B cell (primary cell): ENCODE data around the gene BICDL1. TPM values are rescaled to one million over a fixed set of nuclear protein-coding genes. Genes with fewer than 3 reads are reported as not detected.

Experiments used
- ATAC-seq: fragments of 200-7000 bp; cut with Tn5 transposase; one replicate; pipeline ENCODE4 v1.10.0; 2021; ENCODE audit warnings: low read depth, mild to moderate bottlenecking, moderate number of reproducible peaks, moderate library complexity
- CTCF ChIA-PET: fragments of 350-600 bp; sonication (Branson Sonifier 250); formaldehyde crosslinking; loops from one replicate; lab custom pipeline; 2021; ENCODE audit warnings: antibody characterized with exemption, inconsistent platforms; lab: Charles Lee
- POLR2A ChIA-PET: fragments of 350-600 bp; sonication (Branson Sonifier 250); formaldehyde crosslinking; loops from one replicate; lab custom pipeline; 2021; ENCODE audit warnings: antibody characterized with exemption; lab: Charles Lee
- DNase-seq: peaks from one replicate; pipeline ENCODE4 v3.0.0; 2013
- H2AFZ ChIP-seq: 2 replicates; pipeline ENCODE4 v1.6.1; 2012; ENCODE audit warnings: mild to moderate bottlenecking, low read depth, low read length; ENCODE audit not compliant: insufficient read depth, poor library complexity, severe bottlenecking
- H3K27ac ChIP-seq, 2 donors: 1 replicate in 1 of 2; 2 replicates in 1 of 2; pipeline ENCODE4 v1.5.1; 2012 to 2013; ENCODE audit warnings: low read length in 2 of 2, mild to moderate bottlenecking in 2 of 2, moderate library complexity in 1 of 2
- H3K27me3 ChIP-seq, 4 experiments: fragments of 200-600 bp in 1 of 4; sonication (generic) in 1 of 4; replicated peaks in 1 of 4; 1 replicate in 2 of 4; 2 replicates in 2 of 4; pipeline versions ENCODE4 v1.6.1 to v1.7.0; 2013 to 2016; ENCODE audit warnings: low read length in 3 of 4, mild to moderate bottlenecking in 2 of 4, mixed read lengths in 1 of 4, moderate library complexity in 1 of 4; ENCODE audit not compliant: insufficient read depth in 4 of 4, control insufficient read depth in 3 of 4; ENCODE audit errors: control extremely low read depth in 1 of 4
- H3K36me3 ChIP-seq, 2 experiments: replicated peaks in 1 of 2; 1 replicate in 1 of 2; 2 replicates in 1 of 2; pipeline versions ENCODE4 v1.6.1 to v1.7.1; 2013; ENCODE audit warnings: low read length in 1 of 2; ENCODE audit not compliant: insufficient read depth in 2 of 2, control insufficient read depth in 1 of 2; ENCODE audit errors: control extremely low read depth in 1 of 2, extremely low read depth in 1 of 2
- H3K4me1 ChIP-seq, 2 donors: fragments of 200-600 bp in 1 of 2; sonication (generic) in 1 of 2; 1 replicate in 1 of 2; 2 replicates in 1 of 2; pipeline versions ENCODE4 v1.5.1 to v1.6.1; 2013 to 2017; ENCODE audit warnings: low read length in 2 of 2; ENCODE audit not compliant: control insufficient read depth in 2 of 2, insufficient read depth in 2 of 2
- H3K4me2 ChIP-seq: replicated peaks from 2 replicates; pipeline ENCODE3; 2012; ENCODE audit warnings: mild to moderate bottlenecking, low read depth, low read length; ENCODE audit not compliant: poor library complexity, severe bottlenecking
- H3K4me3 ChIP-seq, 5 experiments: fragments of 200-600 bp in 1 of 5; sonication (generic) in 1 of 5; 1 replicate in 3 of 5; 2 replicates in 2 of 5; pipeline versions ENCODE4 v1.5.1 to v1.7.0; 2011 to 2016; ENCODE audit warnings: low read length in 4 of 5, mild to moderate bottlenecking in 4 of 5, low read depth in 2 of 5, control low read depth in 1 of 5, moderate library complexity in 1 of 5; ENCODE audit not compliant: insufficient read depth in 1 of 5; ENCODE audit errors: control extremely low read depth in 1 of 5, extremely low read depth in 1 of 5
- H3K79me2 ChIP-seq: fragments of 200-600 bp; sonication (generic); one replicate; pipeline ENCODE4 v1.6.0; 2016; ENCODE audit warnings: low read length; ENCODE audit not compliant: control insufficient read depth, insufficient read depth
- H3K9ac ChIP-seq: fragments of 200-600 bp; sonication (generic); 2 replicates; pipeline ENCODE4 v1.6.1; 2017; ENCODE audit warnings: mild to moderate bottlenecking, low read length, moderate library complexity
- H3K9me3 ChIP-seq, 3 donors: one replicate each; pipeline versions ENCODE4 v1.6.1 to v1.7.1; 2013; ENCODE audit warnings: low read length in 2 of 3; ENCODE audit not compliant: control insufficient read depth in 2 of 3, insufficient read depth in 1 of 3; ENCODE audit errors: control extremely low read depth in 1 of 3
- H4K20me1 ChIP-seq: 2 replicates; pipeline ENCODE4 v1.6.0; 2012; ENCODE audit warnings: mild to moderate bottlenecking, low read length; ENCODE audit not compliant: insufficient read depth, control insufficient read depth, poor library complexity, severe bottlenecking
- H3K27ac Mint-ChIP-seq: one replicate; pipeline ENCODE4 v1.8.0; 2021; ENCODE audit warnings: mixed read lengths
- H3K27me3 Mint-ChIP-seq: one replicate; pipeline ENCODE4 v1.8.0; 2021; ENCODE audit warnings: mixed read lengths
- H3K4me1 Mint-ChIP-seq: one replicate; pipeline ENCODE4 v1.8.0; 2021; ENCODE audit warnings: mixed read lengths
- H3K4me3 Mint-ChIP-seq: one replicate; pipeline ENCODE4 v1.8.0; 2021; ENCODE audit warnings: mixed read lengths
- H3K9me3 Mint-ChIP-seq: one replicate; pipeline ENCODE4 v1.8.0; 2022; ENCODE audit warnings: mixed read lengths; ENCODE audit not compliant: insufficient read depth
- EZH2 ChIP-seq: IDR thresholded peaks from 2 replicates; pipeline ENCODE4 v1.6.1; 2012; ENCODE audit warnings: borderline replicate concordance, low read depth, mild to moderate bottlenecking, moderate library complexity, low read length; ENCODE audit not compliant: insufficient read depth, poor library complexity, severe bottlenecking
- WGBS: methylation state at CpG from one replicate; pipeline ENCODE4 v1.1.5; 2013; ENCODE audit warnings: missing lambda C conversion rate; ENCODE audit not compliant: insufficient coverage; 5-methylcytosine and 5-hydroxymethylcytosine counted together
- intact Hi-C: fragments of 100-400 bp; cut with micrococcal nuclease; formaldehyde crosslinking; loops from one replicate; pipeline ENCODE4 v1.10.0; 2022
- polyA plus RNA-seq: library from polyadenylated mRNA; depleted of rRNA; stranded (reverse); fragments of >200 nt; gene quantifications from 2 replicates; pipeline ENCODE4 v1.2.3, GENCODE V29; 2012
- total RNA-seq, 2 donors: library from RNA; stranded (reverse); fragments of 120-200 nt in 1 of 2; gene quantifications; 1 replicate in 1 of 2; 2 replicates in 1 of 2; pipeline versions ENCODE4 v1.2.3 to v1.2.4, GENCODE V29; 2013 to 2022
- TF ChIP-seq, protein P1 (sequence below): fragments of 200-600 bp; IDR thresholded peaks from one replicate; pipeline ENCODE4 v1.8.0; 2022; ENCODE audit warnings: antibody characterized with exemption, mild to moderate bottlenecking

Gene BICDL1
- total and polyA plus RNA-seq, 2 donors (not counting 1 experiment from before 2014, with no cell fraction given), result 15.6 to 41.5 TPM

DNA sequence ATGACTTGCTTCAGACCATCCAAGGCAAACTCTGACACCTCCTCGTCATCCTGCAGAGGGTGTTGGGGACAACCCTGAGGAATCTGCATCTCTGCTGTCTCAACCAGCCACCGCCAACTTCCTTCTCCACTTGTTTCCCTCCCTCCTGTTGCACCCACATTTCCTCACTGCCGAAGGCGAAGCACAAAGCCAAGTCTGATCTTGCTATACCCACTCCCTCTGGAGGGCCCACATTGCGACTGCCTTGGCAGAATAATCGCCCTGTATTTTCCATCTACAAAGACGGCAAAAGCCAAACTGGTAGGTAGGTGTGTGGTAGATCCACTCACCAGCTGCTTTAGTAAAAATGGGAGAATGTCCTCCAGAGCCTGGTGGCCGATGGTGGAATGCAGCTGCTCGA lies 149.3 kb downstream of the BICDL1 start:
- no peak for TF ChIP-seq EZH2
- TF ChIP-seq, protein P1, sequence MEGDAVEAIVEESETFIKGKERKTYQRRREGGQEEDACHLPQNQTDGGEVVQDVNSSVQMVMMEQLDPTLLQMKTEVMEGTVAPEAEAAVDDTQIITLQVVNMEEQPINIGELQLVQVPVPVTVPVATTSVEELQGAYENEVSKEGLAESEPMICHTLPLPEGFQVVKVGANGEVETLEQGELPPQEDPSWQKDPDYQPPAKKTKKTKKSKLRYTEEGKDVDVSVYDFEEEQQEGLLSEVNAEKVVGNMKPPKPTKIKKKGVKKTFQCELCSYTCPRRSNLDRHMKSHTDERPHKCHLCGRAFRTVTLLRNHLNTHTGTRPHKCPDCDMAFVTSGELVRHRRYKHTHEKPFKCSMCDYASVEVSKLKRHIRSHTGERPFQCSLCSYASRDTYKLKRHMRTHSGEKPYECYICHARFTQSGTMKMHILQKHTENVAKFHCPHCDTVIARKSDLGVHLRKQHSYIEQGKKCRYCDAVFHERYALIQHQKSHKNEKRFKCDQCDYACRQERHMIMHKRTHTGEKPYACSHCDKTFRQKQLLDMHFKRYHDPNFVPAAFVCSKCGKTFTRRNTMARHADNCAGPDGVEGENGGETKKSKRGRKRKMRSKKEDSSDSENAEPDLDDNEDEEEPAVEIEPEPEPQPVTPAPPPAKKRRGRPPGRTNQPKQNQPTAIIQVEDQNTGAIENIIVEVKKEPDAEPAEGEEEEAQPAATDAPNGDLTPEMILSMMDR, result no peak
- Mint-ChIP-seq H3K27me3 (no peaks in the 10 kb centered on the region), H3K27ac (no peak overlapping the region), H3K4me1 (peaks cover 4% of the 10 kb centered on the region), H3K9me3 (no peaks in the 10 kb centered on the region), H3K4me3 (no peak overlapping the region)
- H3K9ac ChIP-seq, result no peak overlapping the region
- DNase-seq (no peak), ATAC-seq (no peak)
- H3K4me1 ChIP-seq, result peaks cover 8 to 12% of the 10 kb centered on the region in 2 donors
- no peaks in the 10 kb centered on the region for H3K9me3 ChIP-seq
- peaks cover 11 to 93% of the 10 kb centered on the region in 2 experiments for H3K36me3 ChIP-seq
- ChIA-PET CTCF (interaction anchor here (0.6 kb wide), 1 partner anchor 11 kb away, joined by 3 read pairs; no protein-coding TSS in a partner anchor), POLR2A (no interaction called here)
- peaks cover 10% of the 10 kb centered on the region for H4K20me1 ChIP-seq
- WGBS, result 100% methylated on average over 4 of the region's 9 CpGs
- no peak overlapping the region for H3K27ac ChIP-seq
- H3K27me3 ChIP-seq, result no peaks in the 10 kb centered on the region
- intact Hi-C loops, result no loop called here
- no peak overlapping the region for H3K4me3 ChIP-seq
- no peak overlapping the region for H2AFZ ChIP-seq
- no peak overlapping the region for H3K4me2 ChIP-seq
- H3K79me2 ChIP-seq, result no peaks in the 10 kb centered on the region

GRCh38 chr12:120139958-120140357 lies 150.9 kb downstream of the BICDL1 start:
- Histone ChIP-seq H2AFZ (no peak overlapping the region), H3K27me3 (no peaks in the 10 kb centered on the region), H3K9me3 (no peaks in the 10 kb centered on the region), H3K4me3 (no peak overlapping the region), H3K79me2 (no peaks in the 10 kb centered on the region), H3K36me3 (peaks cover 15 to 93% of the 10 kb centered on the region in 2 experiments), H3K9ac (no peak overlapping the region), H3K27ac (no peak overlapping the region), H3K4me2 (no peak overlapping the region), H4K20me1 (peaks cover under 1% of the 10 kb centered on the region), H3K4me1 (no peaks in the 10 kb centered on the region)
- intact Hi-C loops, result no loop called here
- H3K27me3 Mint-ChIP-seq, result no peaks in the 10 kb centered on the region
- WGBS, result 93% methylated on average over 4 of the region's 5 CpGs
- DNase-seq (no peak), ATAC-seq (no peak)
- H3K4me3 Mint-ChIP-seq, result no peak overlapping the region
- ChIA-PET POLR2A (no interaction called here), CTCF (no interaction called here)
- TF ChIP-seq, protein P1, result no peak
- no peak for TF ChIP-seq EZH2
- no peaks in the 10 kb centered on the region for H3K4me1 Mint-ChIP-seq
- no peak overlapping the region for H3K27ac Mint-ChIP-seq
- H3K9me3 Mint-ChIP-seq, result no peaks in the 10 kb centered on the region
